NCI-H187 treated with DMSO at 0.1 percent for 48 hours (cell line): ENCODE measurements around the gene CCNI.

ENCODE experiments used
- DNase-seq: peaks from one replicate; lab custom pipeline; 2025; lab: John Stamatoyannopoulos, UW

The CCNI gene

GRCh38 chr4:77003400-77003799 lies 72.4 kb downstream of the CCNI start:
- DNase-seq = no peak

- DNase-seq = no peak
Measured at GRCh38 chr4:77002321-77003107, 73.3 kb downstream of the CCNI start.

GRCh38 chr4:77001907-77002306 lies 73.9 kb downstream of the CCNI start:
- DNase-seq = no peak

GRCh38 chr4:76998251-76998901 lies 77.4 kb downstream of the CCNI start:
- no peak for DNase-seq

GRCh38 chr4:76997532-76997931 lies 78.3 kb downstream of the CCNI start:
- DNase-seq = no peak
